Bronchial epithelial cell (primary cell): ENCODE results near the gene ARHGAP45. TPM values are rescaled to one million over a fixed set of nuclear protein-coding genes. Genes with fewer than 3 reads are reported as not detected.

Experiments used
- DNase-seq: peaks from one replicate; pipeline ENCODE4 v3.0.0-alpha.2; 2010; ENCODE audit warnings: low read depth
- FAIRE-seq: peaks from 2 replicates; lab custom pipeline; 2011; peaks lifted over from hg19 to GRCh38; lab: Jason Lieb, UNC
- H3K27me3 ChIP-seq: 2 replicates; pipeline ENCODE4 v1.5.1; 2011; ENCODE audit warnings: low read length; ENCODE audit not compliant: control insufficient read depth, insufficient read depth
- H3K36me3 ChIP-seq: 2 replicates; pipeline ENCODE4 v1.5.1; 2011; ENCODE audit warnings: low read length; ENCODE audit not compliant: control insufficient read depth, insufficient read depth
- H3K4me3 ChIP-seq: 2 replicates; pipeline ENCODE4 v1.5.1; 2011; ENCODE audit warnings: mild to moderate bottlenecking, low read depth, low read length, control low read depth
- CTCF ChIP-seq: IDR thresholded peaks from 2 replicates; pipeline ENCODE4 v1.5.1; 2011; ENCODE audit warnings: mild to moderate bottlenecking, moderate library complexity, low read length, control low read depth, inconsistent platforms; ENCODE audit not compliant: insufficient read depth, severe bottlenecking
- total RNA-seq: library from RNA; depleted of rRNA; stranded (reverse); fragments of >200 nt; gene quantifications from 2 replicates; pipeline ENCODE4 v1.2.1, GENCODE V29; 2014

ARHGAP45 gene
- total RNA-seq, 1 donor from 2014 or later = 11.8 TPM

GRCh38 chr19:1058112-1058511, 8.9 kb upstream of the ARHGAP45 start:
- no peak overlapping the region for H3K4me3 ChIP-seq
- no peak for DNase-seq
- no peak for TF ChIP-seq CTCF
- H3K27me3 ChIP-seq = no peaks in the 10 kb centered on the region
- no peak for FAIRE-seq
- peaks cover 13% of the 10 kb centered on the region for H3K36me3 ChIP-seq

GRCh38 chr19:1060689-1061088, 6.3 kb upstream of the ARHGAP45 start:
- DNase-seq = no peak
- Histone ChIP-seq H3K4me3 (no peak overlapping the region), H3K27me3 (no peaks in the 10 kb centered on the region), H3K36me3 (peaks cover 13% of the 10 kb centered on the region)
- no peak for FAIRE-seq
- no peak for TF ChIP-seq CTCF

- Histone ChIP-seq H3K27me3 (no peaks in the 10 kb centered on the region), H3K4me3 (no peak overlapping the region), H3K36me3 (peaks cover 3% of the 10 kb centered on the region)
- TF ChIP-seq CTCF = no peak
- DNase-seq (no peak), FAIRE-seq (no peak)
Measured at GRCh38 chr19:1061987-1062386, 5.0 kb upstream of the ARHGAP45 start.

GRCh38 chr19:1062387-1063029, 4.5 kb upstream of the ARHGAP45 start:
- FAIRE-seq (no peak), DNase-seq (no peak)
- no peaks in the 10 kb centered on the region for H3K27me3 ChIP-seq
- no peak for TF ChIP-seq CTCF
- H3K4me3 ChIP-seq = no peak overlapping the region
- H3K36me3 ChIP-seq = peaks cover 2% of the 10 kb centered on the region

GRCh38 chr19:1063030-1063908, 3.7 kb upstream of the ARHGAP45 start:
- H3K27me3 ChIP-seq = no peaks in the 10 kb centered on the region
- no peak for TF ChIP-seq CTCF
- DNase-seq (no peak), FAIRE-seq (no peak)
- H3K36me3 ChIP-seq = peaks cover 2% of the 10 kb centered on the region
- no peak overlapping the region for H3K4me3 ChIP-seq
